Vagina (tissue), 2 donors: ENCODE data around the gene LCMT1. TPM values are rescaled to one million over a fixed set of nuclear protein-coding genes. Genes with fewer than 3 reads are reported as not detected.

Experiments
- DNase-seq, 2 donors: peaks; one replicate each; pipeline ENCODE4 v3.0.0-alpha.2; 2017; ENCODE audit errors: extremely low spot score in 2 of 2
- H3K27ac ChIP-seq: fragments of 200-600 bp; sonication (generic); one replicate; pipeline ENCODE4 v1.5.1; 2019
- H3K27me3 ChIP-seq: fragments of 200-600 bp; sonication (generic); one replicate; pipeline ENCODE4 v1.5.1; 2019
- H3K36me3 ChIP-seq, 2 donors: fragments of 200-600 bp; sonication (generic); one replicate each; pipeline ENCODE4 v1.5.1; 2017 to 2019
- H3K4me1 ChIP-seq: fragments of 200-600 bp; sonication (generic); one replicate; pipeline ENCODE4 v1.5.1; 2019
- H3K4me3 ChIP-seq, 2 donors: fragments of 200-600 bp; sonication (generic); 1 replicate in 1 of 2; 2 replicates in 1 of 2; pipeline ENCODE4 v1.5.1; 2016 to 2019
- H3K9me3 ChIP-seq: fragments of 200-600 bp; sonication (generic); one replicate; pipeline ENCODE4 v1.5.1; 2019
- CTCF ChIP-seq, 3 experiments: fragments of 450-650 bp in 2 of 3; fragments of 200-600 bp in 1 of 3; sonication (generic) in 1 of 3; IDR thresholded peaks; one replicate each; pipeline ENCODE4 v1.5.1; 2017 to 2019; ENCODE audit warnings: antibody characterized with exemption in 3 of 3, mild to moderate bottlenecking in 2 of 3, moderate library complexity in 2 of 3
- POLR2A ChIP-seq, 2 donors: fragments of 450-650 bp; IDR thresholded peaks; one replicate each; pipeline ENCODE4 v1.6.1; 2017; ENCODE audit warnings: antibody characterized with exemption in 2 of 2, mild to moderate bottlenecking in 2 of 2, moderate library complexity in 2 of 2
- POLR2AphosphoS5 ChIP-seq, 2 donors: sonication (generic); formaldehyde crosslinking; IDR thresholded peaks; one replicate each; pipeline ENCODE4 v1.9.0; 2017; ENCODE audit warnings: antibody characterized with exemption in 2 of 2, mild to moderate bottlenecking in 2 of 2, low read depth in 1 of 2; ENCODE audit not compliant: insufficient read depth in 1 of 2
- intact Hi-C: fragments of 100-400 bp; cut with DNase I; formaldehyde crosslinking; loops from one replicate; pipeline ENCODE4 v1.15.1; 2023
- total RNA-seq: library from RNA; depleted of rRNA; stranded (reverse); fragments of >200 nt; gene quantifications from one replicate; pipeline ENCODE4 v1.2.3, GENCODE V29; 2016

Gene LCMT1
- total RNA-seq, 1 donor from 2014 or later, result 29.2 TPM

DNA sequence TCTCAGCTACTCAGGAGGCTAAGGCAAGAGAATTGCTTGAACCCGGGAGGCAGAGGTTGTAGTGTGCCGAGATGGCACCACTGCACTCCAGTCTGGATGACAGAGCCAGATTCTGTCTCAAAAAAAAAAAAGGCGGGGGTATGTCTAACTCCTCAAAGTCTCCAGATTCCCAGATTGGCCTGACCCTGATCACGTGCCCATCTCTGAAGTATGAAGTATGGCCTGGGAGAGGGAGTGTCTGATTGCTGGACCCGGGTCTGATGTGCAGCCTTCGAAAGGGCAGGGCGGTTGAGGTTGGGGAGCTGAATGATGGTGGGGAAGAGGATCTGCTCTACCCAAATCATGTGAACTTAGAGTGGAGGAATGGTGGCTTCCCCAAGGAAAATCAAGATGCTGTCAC, 87.9 kb downstream of the LCMT1 start:
- H3K9me3 ChIP-seq, result no peaks in the 10 kb centered on the region
- H3K4me3 ChIP-seq, result no peak overlapping the region
- no peaks in the 10 kb centered on the region for H3K4me1 ChIP-seq
- no peak for DNase-seq
- intact Hi-C loops, result no loop called here
- no peaks in the 10 kb centered on the region for H3K36me3 ChIP-seq
- H3K27me3 ChIP-seq, result no peaks in the 10 kb centered on the region
- no peak overlapping the region for H3K27ac ChIP-seq
- TF ChIP-seq POLR2A (IDR thresholded peaks at IDR 0.05) (no peak), POLR2AphosphoS5 (IDR thresholded peaks at IDR 0.05; ENCODE audit: insufficient read depth in 1 of 2, low read depth in 1 of 2) (no peak), CTCF (IDR thresholded peaks at IDR 0.05) (no peak)

GRCh38 chr16:25210758-25211157, 99.2 kb downstream of the LCMT1 start:
- Histone ChIP-seq H3K4me3 (no peak overlapping the region), H3K36me3 (no peaks in the 10 kb centered on the region), H3K27me3 (no peaks in the 10 kb centered on the region), H3K4me1 (no peaks in the 10 kb centered on the region), H3K9me3 (no peaks in the 10 kb centered on the region), H3K27ac (no peak overlapping the region)
- intact Hi-C loops, result no loop called here
- DNase-seq, result no peak
- TF ChIP-seq POLR2A (IDR thresholded peaks at IDR 0.05), result no peak
- no peak for TF ChIP-seq POLR2AphosphoS5 (IDR thresholded peaks at IDR 0.05; ENCODE audit: insufficient read depth in 1 of 2, low read depth in 1 of 2)
- TF ChIP-seq CTCF (IDR thresholded peaks at IDR 0.05), result no peak

- TF ChIP-seq POLR2A (IDR thresholded peaks at IDR 0.05) (no peak), POLR2AphosphoS5 (IDR thresholded peaks at IDR 0.05; ENCODE audit: insufficient read depth in 1 of 2, low read depth in 1 of 2) (no peak), CTCF (IDR thresholded peaks at IDR 0.05) (no peak)
- H3K9me3 ChIP-seq, result no peaks in the 10 kb centered on the region
- H3K4me3 ChIP-seq, result no peak overlapping the region
- no peaks in the 10 kb centered on the region for H3K36me3 ChIP-seq
- H3K27ac ChIP-seq, result no peak overlapping the region
- H3K4me1 ChIP-seq, result no peaks in the 10 kb centered on the region
- intact Hi-C loops, result no loop called here
- DNase-seq, result no peak
- H3K27me3 ChIP-seq, result no peaks in the 10 kb centered on the region
These were observed 101.1 kb downstream of the LCMT1 start for GRCh38 chr16:25212636-25213035.

DNA sequence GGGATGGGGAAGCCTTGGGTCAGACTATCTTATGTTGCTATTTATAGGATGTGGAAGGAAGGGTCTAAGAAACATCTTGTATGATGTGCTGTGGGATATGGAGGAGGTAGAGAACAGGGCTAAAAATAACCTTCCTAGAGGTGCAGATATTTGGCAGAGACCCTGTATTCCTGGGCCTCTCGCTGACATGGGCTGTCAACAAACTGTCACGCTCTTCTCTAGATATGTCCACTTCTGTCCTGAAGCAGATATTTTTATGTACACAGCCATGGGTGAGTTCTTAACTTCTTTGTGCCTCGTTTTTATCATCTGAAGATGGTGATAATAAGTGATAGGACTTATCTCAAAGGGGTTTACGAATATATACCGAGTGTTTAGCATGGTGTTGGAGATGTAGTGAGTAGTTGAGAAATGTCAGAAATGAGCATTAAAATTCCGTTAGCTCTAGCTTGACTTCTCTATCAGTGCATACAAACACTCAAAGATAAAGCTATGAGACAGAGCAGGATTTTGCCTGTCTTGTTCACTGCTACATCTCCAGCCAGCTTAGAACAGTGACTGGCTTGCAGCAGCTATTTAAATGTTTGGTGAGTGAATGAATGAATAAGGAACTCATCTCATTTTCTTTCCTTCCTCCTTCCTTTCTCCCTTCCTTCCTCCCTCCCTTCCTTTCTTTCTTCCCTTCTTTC, 102.3 kb downstream of the LCMT1 start:
- no peaks in the 10 kb centered on the region for H3K27me3 ChIP-seq
- H3K27ac ChIP-seq, result no peak overlapping the region
- no peak for DNase-seq
- H3K4me1 ChIP-seq, result no peaks in the 10 kb centered on the region
- H3K4me3 ChIP-seq, result no peak overlapping the region
- TF ChIP-seq POLR2AphosphoS5 (IDR thresholded peaks at IDR 0.05; ENCODE audit: insufficient read depth in 1 of 2, low read depth in 1 of 2) (no peak), CTCF (IDR thresholded peaks at IDR 0.05) (no peak)
- H3K36me3 ChIP-seq, result no peaks in the 10 kb centered on the region
- intact Hi-C loops, result no loop called here
- no peaks in the 10 kb centered on the region for H3K9me3 ChIP-seq

DNA sequence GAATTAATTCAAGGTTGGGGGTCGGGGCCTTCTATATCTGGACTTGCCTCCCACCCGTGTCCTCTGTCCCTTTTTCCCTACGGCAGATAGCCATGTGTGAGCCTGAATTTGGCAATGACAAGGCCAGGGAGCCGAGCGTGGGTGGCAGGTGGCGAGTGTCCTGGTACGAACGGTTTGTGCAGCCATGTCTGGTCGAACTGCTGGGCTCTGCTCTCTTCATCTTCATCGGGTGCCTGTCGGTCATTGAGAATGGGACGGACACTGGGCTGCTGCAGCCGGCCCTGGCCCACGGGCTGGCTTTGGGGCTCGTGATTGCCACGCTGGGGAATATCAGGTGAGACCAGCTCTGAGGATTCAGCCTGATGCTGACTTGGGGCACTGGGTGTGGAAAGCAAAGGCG, 105.6 kb downstream of the LCMT1 start:
- Histone ChIP-seq H3K27me3 (no peaks in the 10 kb centered on the region), H3K4me3 (no peak overlapping the region), H3K36me3 (no peaks in the 10 kb centered on the region), H3K4me1 (no peaks in the 10 kb centered on the region), H3K27ac (no peak overlapping the region), H3K9me3 (no peaks in the 10 kb centered on the region)
- DNase-seq, result no peak
- intact Hi-C loops, result loop anchor here (5.0 kb wide), 1 partner anchor 165 kb away; no protein-coding TSS in a partner anchor
- TF ChIP-seq POLR2A (IDR thresholded peaks at IDR 0.05) (no peak), POLR2AphosphoS5 (IDR thresholded peaks at IDR 0.05; ENCODE audit: insufficient read depth in 1 of 2, low read depth in 1 of 2) (no peak), CTCF (IDR thresholded peaks at IDR 0.05) (no peak)
